Gastrocnemius medialis (tissue), 4 donors: ENCODE measurements around the gene ACP6. TPM values are rescaled to one million over a fixed set of nuclear protein-coding genes. Genes with fewer than 3 reads are reported as not detected.
A peak's percentile ranks its signal among the peaks of the same experiment; 100 is the strongest.

ENCODE experiments used
- ATAC-seq, 2 donors: fragments of 150-250 bp; one replicate each; pipeline ENCODE4 v1.9.1; 2016
- DNase-seq, 2 donors: peaks; one replicate each; pipeline ENCODE4 v3.0.0-alpha.2; 2019
- H3K27ac ChIP-seq, 4 donors: fragments of 200-600 bp; sonication (generic); 1 replicate in 1 of 4; 2 replicates in 3 of 4; pipeline ENCODE4 v1.5.1; 2016 to 2018; ENCODE audit warnings: mild to moderate bottlenecking in 2 of 4, moderate library complexity in 1 of 4
- H3K27me3 ChIP-seq, 3 donors: fragments of 200-600 bp; sonication (generic) in 2 of 3; 1 replicate in 1 of 3; 2 replicates in 2 of 3; pipeline versions ENCODE4 v1.5.1 to v1.6.0; 2016 to 2019; ENCODE audit warnings: mild to moderate bottlenecking in 1 of 3, moderate library complexity in 1 of 3
- H3K36me3 ChIP-seq, 2 donors: fragments of 200-600 bp; sonication (generic) in 1 of 2; one replicate each; pipeline ENCODE4 v1.5.1; 2017 to 2018
- H3K4me1 ChIP-seq, 2 donors: fragments of 200-600 bp; sonication (generic) in 1 of 2; one replicate each; pipeline ENCODE4 v1.5.1; 2016 to 2017; ENCODE audit warnings: mild to moderate bottlenecking in 2 of 2
- H3K4me3 ChIP-seq, 4 donors: fragments of 200-600 bp; sonication (generic) in 3 of 4; 1 replicate in 1 of 4; 2 replicates in 3 of 4; pipeline ENCODE4 v1.5.1; 2016 to 2019; ENCODE audit warnings: mild to moderate bottlenecking in 2 of 4
- H3K9me3 ChIP-seq, 3 donors: fragments of 200-600 bp; sonication (generic) in 2 of 3; 1 replicate in 1 of 3; 2 replicates in 2 of 3; pipeline ENCODE4 v1.5.1; 2016 to 2019
- CTCF ChIP-seq, 5 experiments: fragments of 450-650 bp in 3 of 5; fragments of 200-600 bp in 2 of 5; sonication (generic) in 2 of 5; IDR thresholded peaks in 4 of 5; conservative IDR thresholded peaks in 1 of 5; 1 replicate in 4 of 5; 2 replicates in 1 of 5; pipeline ENCODE4 v1.5.1; 2016 to 2019; ENCODE audit warnings: antibody characterized with exemption in 5 of 5, mild to moderate bottlenecking in 3 of 5, moderate library complexity in 3 of 5
- POLR2A ChIP-seq, 2 donors: fragments of 450-650 bp; IDR thresholded peaks; one replicate each; pipeline ENCODE4 v1.6.1; 2017; ENCODE audit warnings: antibody characterized with exemption in 2 of 2, mild to moderate bottlenecking in 2 of 2, moderate library complexity in 2 of 2
- in situ Hi-C, 4 donors: fragments of 200-750 bp; cut with MboI; loops; one replicate each; pipeline versions ENCODE4 v1.15.0 to v1.8.0; 2017; ENCODE audit warnings: low sequenced_read_pairs in 4 of 4
- intact Hi-C: fragments of 100-400 bp; cut with DNase I; formaldehyde crosslinking; loops from one replicate; pipeline ENCODE4 v1.15.1; 2023; ENCODE audit warnings: low total_unique reads
- total RNA-seq, 4 donors: library from RNA; depleted of rRNA; stranded (reverse); fragments of >200 nt; gene quantifications; one replicate each; pipeline versions ENCODE4 v1.1.0 to v1.2.3, GENCODE V29; 2016

Gene ACP6
- total RNA-seq, 4 donors from 2014 or later = 3.9 to 11.4 (median 9.2) TPM

GRCh38 chr1:147627435-147628110 is 42.8 kb downstream of the ACP6 start:
- in situ Hi-C loops (loop anchor here in 2 of 4 donors (10.0 to 25.0 kb wide), 2 partner anchors 113 to 365 kb away; no protein-coding TSS in a partner anchor), intact Hi-C loops (loop anchor here (1.0 to 2.0 kb wide), 5 partner anchors 15 to 132 kb away; no protein-coding TSS in a partner anchor)
- no peaks in the 10 kb centered on the region for H3K27me3 ChIP-seq
- H3K4me3 ChIP-seq = no peak overlapping the region
- peaks cover 31% of the 10 kb centered on the region in 2 donors for H3K4me1 ChIP-seq
- H3K27ac ChIP-seq = no peak overlapping the region
- H3K36me3 ChIP-seq = peaks cover 0 to 11% of the 10 kb centered on the region in 2 donors
- no peaks in the 10 kb centered on the region for H3K9me3 ChIP-seq
- TF ChIP-seq POLR2A (IDR thresholded peaks at IDR 0.05) = no peak
- peak; percentile 77 to 89 (median 89) for TF ChIP-seq CTCF (IDR thresholded peaks at IDR 0.05 in 4 of 5, conservative IDR thresholded peaks at IDR 0.05 in 1 of 5)
- ATAC-seq (peak in 1 of 2 donors; percentile 37), DNase-seq (peak in 1 of 2 donors; percentile 54)

- Histone ChIP-seq H3K27ac (no peak overlapping the region), H3K9me3 (no peaks in the 10 kb centered on the region), H3K4me3 (no peak overlapping the region), H3K4me1 (peaks cover 29 to 32% of the 10 kb centered on the region in 2 donors), H3K27me3 (no peaks in the 10 kb centered on the region), H3K36me3 (peaks cover 0 to 11% of the 10 kb centered on the region in 2 donors)
- intact Hi-C loops (loop anchor here (1.0 to 2.0 kb wide), 5 partner anchors 16 to 131 kb away; no protein-coding TSS in a partner anchor), in situ Hi-C loops (loop anchor here in 2 of 4 donors (10.0 to 25.0 kb wide), 2 partner anchors 112 to 364 kb away; no protein-coding TSS in a partner anchor)
- DNase-seq (no peak), ATAC-seq (no peak)
- TF ChIP-seq CTCF (IDR thresholded peaks at IDR 0.05 in 4 of 5, conservative IDR thresholded peaks at IDR 0.05 in 1 of 5) (no peak), POLR2A (IDR thresholded peaks at IDR 0.05) (no peak)
These were observed 43.6 kb downstream of the ACP6 start for GRCh38 chr1:147626739-147627138.

- Histone ChIP-seq H3K27me3 (no peaks in the 10 kb centered on the region), H3K4me1 (peaks cover 28 to 33% of the 10 kb centered on the region in 2 donors), H3K9me3 (no peaks in the 10 kb centered on the region), H3K27ac (no peak overlapping the region), H3K36me3 (peaks cover 0 to 11% of the 10 kb centered on the region in 2 donors), H3K4me3 (no peak overlapping the region)
- TF ChIP-seq POLR2A (IDR thresholded peaks at IDR 0.05) (no peak), CTCF (IDR thresholded peaks at IDR 0.05 in 4 of 5, conservative IDR thresholded peaks at IDR 0.05 in 1 of 5) (no peak)
- ATAC-seq (no peak), DNase-seq (no peak)
- intact Hi-C loops (loop anchor here (2.0 kb wide), 2 partner anchors 17 to 83 kb away; no protein-coding TSS in a partner anchor), in situ Hi-C loops (loop anchor here in 2 of 4 donors (10.0 to 25.0 kb wide), 2 partner anchors 111 to 364 kb away; no protein-coding TSS in a partner anchor)
These were observed 44.0 kb downstream of the ACP6 start for GRCh38 chr1:147626291-147626690.

GRCh38 chr1:147625362-147625995 is 44.8 kb downstream of the ACP6 start:
- Histone ChIP-seq H3K4me1 (peaks cover 26 to 27% of the 10 kb centered on the region in 2 donors), H3K27ac (no peak overlapping the region), H3K27me3 (no peaks in the 10 kb centered on the region), H3K36me3 (peaks cover 0 to 11% of the 10 kb centered on the region in 2 donors), H3K4me3 (no peak overlapping the region), H3K9me3 (no peaks in the 10 kb centered on the region)
- DNase-seq (no peak), ATAC-seq (no peak)
- in situ Hi-C loops = loop anchor here in 2 of 4 donors (10.0 to 25.0 kb wide), 2 partner anchors 111 to 363 kb away; no protein-coding TSS in a partner anchor
- TF ChIP-seq POLR2A (IDR thresholded peaks at IDR 0.05) (no peak), CTCF (IDR thresholded peaks at IDR 0.05 in 4 of 5, conservative IDR thresholded peaks at IDR 0.05 in 1 of 5) (no peak)
- intact Hi-C loops = no loop called here
